ENCODE results near the gene MTR.

The MTR gene

GRCh38 chr1:236916131-236916800 is 121.2 kb downstream of the MTR start:
- H3K4me3 ChIP-seq (ENCODE audit: low read depth in 1 of 2, low read length in 2 of 2): no peak overlapping the region
- no peaks in the 10 kb centered on the region for H3K27me3 ChIP-seq (ENCODE audit: control insufficient read depth in 1 of 2, insufficient read depth in 2 of 2, low read length in 2 of 2)
- no peak overlapping the region for H3K9ac ChIP-seq (ENCODE audit: low read length)
- H3K27ac ChIP-seq (ENCODE audit: low read depth, low read length): no peak overlapping the region
- H3K36me3 ChIP-seq (ENCODE audit: insufficient read depth, low read length): no peaks in the 10 kb centered on the region
- no peaks in the 10 kb centered on the region for H3K4me1 ChIP-seq (ENCODE audit: insufficient read depth, low read length)
- H3K9me3 ChIP-seq (ENCODE audit: low read length): no peaks in the 10 kb centered on the region

- Histone ChIP-seq H3K9ac (ENCODE audit: low read length) (no peak overlapping the region), H3K4me3 (ENCODE audit: low read depth in 1 of 2, low read length in 2 of 2) (no peak overlapping the region), H3K27me3 (ENCODE audit: control insufficient read depth in 1 of 2, insufficient read depth in 2 of 2, low read length in 2 of 2) (no peaks in the 10 kb centered on the region), H3K36me3 (ENCODE audit: insufficient read depth, low read length) (no peaks in the 10 kb centered on the region), H3K4me1 (ENCODE audit: insufficient read depth, low read length) (no peaks in the 10 kb centered on the region), H3K9me3 (ENCODE audit: low read length) (no peaks in the 10 kb centered on the region), H3K27ac (ENCODE audit: low read depth, low read length) (no peak overlapping the region)
Measured at GRCh38 chr1:236917448-236917847, 122.4 kb downstream of the MTR start.

DNA sequence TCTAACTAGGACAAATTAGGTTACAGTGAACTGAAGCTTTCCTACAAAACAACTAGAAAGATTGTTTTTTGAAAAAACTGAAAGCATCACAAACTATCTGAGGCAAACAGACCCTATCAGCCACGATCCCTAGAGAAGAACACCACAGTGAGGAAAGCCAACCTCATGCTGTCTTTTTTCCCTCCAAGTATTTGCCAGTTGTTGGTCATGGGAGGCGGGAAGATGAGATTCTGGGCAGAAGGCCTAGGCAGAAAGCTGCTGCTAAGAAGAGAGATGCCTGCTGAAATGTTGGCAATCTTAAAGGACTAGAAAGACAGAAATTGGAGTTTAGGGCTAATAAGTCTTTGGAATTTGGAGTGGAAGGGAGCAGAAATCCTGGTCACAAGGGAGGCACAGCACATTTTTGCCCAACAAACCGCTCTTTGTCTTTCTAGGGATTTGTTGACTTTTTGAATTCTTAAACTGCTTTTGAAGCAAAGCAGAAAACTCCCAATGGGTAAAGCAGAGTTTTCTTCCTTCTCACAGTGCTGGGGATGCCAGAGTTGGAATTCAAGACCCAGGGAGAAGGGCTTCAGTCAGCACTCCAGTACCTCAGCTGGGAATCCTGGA is 125.3 kb downstream of the MTR start:
- Histone ChIP-seq H3K4me3 (ENCODE audit: low read depth in 1 of 2, low read length in 2 of 2) (no peak overlapping the region), H3K9ac (ENCODE audit: low read length) (no peak overlapping the region), H3K9me3 (ENCODE audit: low read length) (no peaks in the 10 kb centered on the region), H3K4me1 (ENCODE audit: insufficient read depth, low read length) (no peaks in the 10 kb centered on the region), H3K27me3 (ENCODE audit: control insufficient read depth in 1 of 2, insufficient read depth in 2 of 2, low read length in 2 of 2) (no peaks in the 10 kb centered on the region), H3K27ac (ENCODE audit: low read depth, low read length) (no peak overlapping the region), H3K36me3 (ENCODE audit: insufficient read depth, low read length) (no peaks in the 10 kb centered on the region)

DNA sequence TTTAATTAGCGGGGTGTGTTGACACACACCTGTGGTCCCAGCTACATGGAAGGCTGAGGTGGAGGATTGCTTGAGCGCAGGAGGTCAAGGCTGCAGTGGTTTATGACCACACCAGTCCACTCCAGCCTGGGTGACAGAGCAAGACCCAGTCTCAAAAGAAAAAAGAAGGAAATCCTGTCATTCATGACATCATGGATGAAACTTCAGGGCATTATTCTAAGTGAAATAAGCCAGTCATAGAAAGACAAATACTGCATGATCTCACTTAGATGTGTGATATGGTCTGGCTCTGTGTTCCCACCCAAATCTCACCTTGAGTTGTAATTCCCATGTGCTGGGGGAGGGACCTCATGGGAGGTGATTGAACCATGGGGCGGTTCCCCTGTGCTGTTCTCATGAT is 126.5 kb downstream of the MTR start:
- no peaks in the 10 kb centered on the region for H3K4me1 ChIP-seq (ENCODE audit: insufficient read depth, low read length)
- no peak overlapping the region for H3K27ac ChIP-seq (ENCODE audit: low read depth, low read length)
- no peak overlapping the region for H3K9ac ChIP-seq (ENCODE audit: low read length)
- no peaks in the 10 kb centered on the region for H3K36me3 ChIP-seq (ENCODE audit: insufficient read depth, low read length)
- no peak overlapping the region for H3K4me3 ChIP-seq (ENCODE audit: low read depth in 1 of 2, low read length in 2 of 2)
- H3K9me3 ChIP-seq (ENCODE audit: low read length): no peaks in the 10 kb centered on the region
- H3K27me3 ChIP-seq (ENCODE audit: control insufficient read depth in 1 of 2, insufficient read depth in 2 of 2, low read length in 2 of 2): no peaks in the 10 kb centered on the region

- no peak overlapping the region for H3K27ac ChIP-seq (ENCODE audit: low read depth, low read length)
- no peaks in the 10 kb centered on the region for H3K4me1 ChIP-seq (ENCODE audit: insufficient read depth, low read length)
- H3K9ac ChIP-seq (ENCODE audit: low read length): no peak overlapping the region
- H3K9me3 ChIP-seq (ENCODE audit: low read length): no peaks in the 10 kb centered on the region
- no peaks in the 10 kb centered on the region for H3K36me3 ChIP-seq (ENCODE audit: insufficient read depth, low read length)
- H3K27me3 ChIP-seq (ENCODE audit: control insufficient read depth in 1 of 2, insufficient read depth in 2 of 2, low read length in 2 of 2): no peaks in the 10 kb centered on the region
- no peak overlapping the region for H3K4me3 ChIP-seq (ENCODE audit: low read depth in 1 of 2, low read length in 2 of 2)
Measured at GRCh38 chr1:236922190-236922589, 127.1 kb downstream of the MTR start.

- no peaks in the 10 kb centered on the region for H3K9me3 ChIP-seq (ENCODE audit: low read length)
- H3K4me1 ChIP-seq (ENCODE audit: insufficient read depth, low read length): no peaks in the 10 kb centered on the region
- no peaks in the 10 kb centered on the region for H3K36me3 ChIP-seq (ENCODE audit: insufficient read depth, low read length)
- H3K27ac ChIP-seq (ENCODE audit: low read depth, low read length): no peak overlapping the region
- no peaks in the 10 kb centered on the region for H3K27me3 ChIP-seq (ENCODE audit: control insufficient read depth in 1 of 2, insufficient read depth in 2 of 2, low read length in 2 of 2)
- H3K4me3 ChIP-seq (ENCODE audit: low read depth in 1 of 2, low read length in 2 of 2): no peak overlapping the region
- H3K9ac ChIP-seq (ENCODE audit: low read length): no peak overlapping the region
Measured at GRCh38 chr1:236925386-236925785, 130.3 kb downstream of the MTR start.

DNA sequence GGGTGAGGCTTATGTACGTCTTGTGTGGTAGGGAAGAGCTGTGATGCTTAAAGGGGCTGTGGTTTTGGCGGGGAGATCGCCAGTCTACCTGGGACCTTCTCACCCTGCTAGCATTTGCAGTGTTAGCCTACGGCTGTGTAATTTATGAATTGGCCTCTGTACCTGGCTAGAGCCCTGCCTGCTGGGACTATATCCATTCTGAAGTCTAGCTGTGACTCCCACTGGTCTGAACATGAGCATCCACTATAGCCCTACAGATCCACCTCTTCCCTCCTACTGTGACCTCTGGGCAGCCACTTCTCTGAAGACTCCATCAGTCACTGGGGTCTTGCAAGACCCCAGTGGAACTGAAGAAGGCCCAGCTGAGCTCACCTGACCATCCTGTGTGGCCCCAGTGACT is 135.4 kb downstream of the MTR start:
- Histone ChIP-seq H3K4me3 (ENCODE audit: low read depth in 1 of 2, low read length in 2 of 2) (no peak overlapping the region), H3K27ac (ENCODE audit: low read depth, low read length) (no peak overlapping the region), H3K27me3 (ENCODE audit: control insufficient read depth in 1 of 2, insufficient read depth in 2 of 2, low read length in 2 of 2) (no peaks in the 10 kb centered on the region)

DNA sequence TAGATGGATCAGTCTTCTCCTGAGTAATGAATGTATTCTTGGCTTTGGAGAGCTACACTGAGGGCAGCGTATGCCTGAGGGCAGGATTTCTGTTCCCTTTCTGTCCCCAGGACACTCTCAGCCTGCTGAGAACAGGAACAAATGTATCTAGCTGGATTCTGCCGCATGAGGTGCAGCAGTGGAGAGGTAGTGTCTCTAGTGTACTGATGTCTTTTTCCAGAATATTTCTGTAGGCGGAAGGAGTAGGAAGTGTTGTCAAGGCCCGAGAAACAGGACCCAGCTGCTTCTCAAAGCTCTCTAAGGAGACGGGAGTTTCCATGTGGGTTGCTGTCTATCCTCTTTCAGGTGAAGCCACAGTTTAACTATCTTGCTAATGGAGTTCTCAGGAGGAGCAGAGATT is 143.7 kb downstream of the MTR start:
- Histone ChIP-seq H3K36me3 (ENCODE audit: insufficient read depth, low read length) (no peaks in the 10 kb centered on the region), H3K9ac (ENCODE audit: low read length) (no peak overlapping the region), H3K9me3 (ENCODE audit: low read length) (no peaks in the 10 kb centered on the region), H3K4me1 (ENCODE audit: insufficient read depth, low read length) (no peaks in the 10 kb centered on the region), H3K4me3 (ENCODE audit: low read depth in 1 of 2, low read length in 2 of 2) (no peak overlapping the region), H3K27me3 (ENCODE audit: control insufficient read depth in 1 of 2, insufficient read depth in 2 of 2, low read length in 2 of 2) (no peaks in the 10 kb centered on the region), H3K27ac (ENCODE audit: low read depth, low read length) (no peak overlapping the region)

More for the DNA sequence above, 135.4 kb downstream of the MTR start:
- no peaks in the 10 kb centered on the region for H3K36me3 ChIP-seq (ENCODE audit: insufficient read depth, low read length)
- no peaks in the 10 kb centered on the region for H3K4me1 ChIP-seq (ENCODE audit: insufficient read depth, low read length)
- H3K9ac ChIP-seq (ENCODE audit: low read length): no peak overlapping the region
- no peaks in the 10 kb centered on the region for H3K9me3 ChIP-seq (ENCODE audit: low read length)

DNA sequence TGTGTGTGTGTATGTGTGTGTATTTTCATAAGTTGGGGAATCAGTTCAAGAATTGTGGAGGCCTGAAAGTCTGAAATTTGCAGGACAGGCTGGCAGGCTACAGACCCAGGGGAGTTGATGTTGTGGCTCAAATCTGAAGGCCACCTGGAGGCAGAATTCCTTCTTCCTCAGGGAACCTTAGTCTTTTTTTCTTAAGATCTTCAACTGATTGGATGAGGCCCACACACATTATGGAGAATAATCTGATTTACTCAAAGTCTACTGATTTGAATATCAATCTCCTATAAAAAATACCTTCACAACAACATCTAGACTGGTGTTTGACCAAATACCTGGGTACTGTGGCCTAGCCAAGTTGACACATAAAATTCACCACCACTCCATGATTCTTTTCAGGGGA is 147.3 kb downstream of the MTR start:
- Histone ChIP-seq H3K9me3 (ENCODE audit: low read length) (no peaks in the 10 kb centered on the region), H3K27ac (ENCODE audit: low read depth, low read length) (no peak overlapping the region), H3K4me3 (ENCODE audit: low read depth in 1 of 2, low read length in 2 of 2) (no peak overlapping the region), H3K27me3 (ENCODE audit: control insufficient read depth in 1 of 2, insufficient read depth in 2 of 2, low read length in 2 of 2) (no peaks in the 10 kb centered on the region), H3K36me3 (ENCODE audit: insufficient read depth, low read length) (no peaks in the 10 kb centered on the region), H3K9ac (ENCODE audit: low read length) (no peak overlapping the region), H3K4me1 (ENCODE audit: insufficient read depth, low read length) (no peaks in the 10 kb centered on the region)

DNA sequence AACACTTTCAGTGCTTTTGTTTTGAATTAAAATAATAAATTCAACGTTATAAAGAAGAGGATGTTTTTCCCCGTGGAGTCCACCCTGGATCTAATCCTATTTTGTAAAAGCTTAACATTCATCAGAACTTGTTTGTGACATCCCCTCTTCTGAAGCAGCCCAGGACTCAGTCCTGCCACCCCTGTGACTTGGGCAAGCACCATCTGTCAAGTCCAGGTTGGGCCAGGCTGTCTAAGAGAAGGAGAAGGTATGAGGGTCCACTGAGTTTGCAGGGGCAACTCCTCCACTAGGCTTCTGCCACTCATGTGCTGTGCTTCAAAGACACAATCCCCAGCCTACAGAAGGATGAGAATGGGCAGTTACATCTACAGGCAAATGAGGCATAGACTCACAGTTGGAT is 149.5 kb downstream of the MTR start:
- Histone ChIP-seq H3K9ac (ENCODE audit: low read length) (no peak overlapping the region), H3K27ac (ENCODE audit: low read depth, low read length) (no peak overlapping the region), H3K27me3 (ENCODE audit: control insufficient read depth in 1 of 2, insufficient read depth in 2 of 2, low read length in 2 of 2) (no peaks in the 10 kb centered on the region), H3K4me3 (ENCODE audit: low read depth in 1 of 2, low read length in 2 of 2) (no peak overlapping the region), H3K9me3 (ENCODE audit: low read length) (no peaks in the 10 kb centered on the region), H3K4me1 (ENCODE audit: insufficient read depth, low read length) (no peaks in the 10 kb centered on the region), H3K36me3 (ENCODE audit: insufficient read depth, low read length) (no peaks in the 10 kb centered on the region)

DNA sequence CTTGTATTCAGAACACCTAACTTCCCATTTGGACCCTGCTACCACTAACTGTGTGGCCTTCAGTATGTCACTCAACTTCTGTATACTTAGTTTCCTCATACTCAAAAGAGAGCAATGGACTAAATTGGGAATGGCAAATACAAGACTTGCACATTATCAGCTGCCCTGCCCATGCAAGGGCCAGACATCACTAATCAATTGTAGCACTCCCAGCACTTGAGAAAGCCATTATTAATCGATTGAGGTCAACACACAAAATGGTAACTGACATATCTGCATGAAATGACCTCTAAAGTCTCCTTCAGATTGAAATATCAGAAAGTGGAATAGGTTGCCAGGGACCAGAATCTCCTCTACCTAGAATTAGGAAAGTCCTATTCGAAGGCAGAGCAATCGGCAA is 149.9 kb downstream of the MTR start:
- no peak overlapping the region for H3K27ac ChIP-seq (ENCODE audit: low read depth, low read length)
- no peak overlapping the region for H3K4me3 ChIP-seq (ENCODE audit: low read depth in 1 of 2, low read length in 2 of 2)
- no peaks in the 10 kb centered on the region for H3K9me3 ChIP-seq (ENCODE audit: low read length)
- H3K27me3 ChIP-seq (ENCODE audit: control insufficient read depth in 1 of 2, insufficient read depth in 2 of 2, low read length in 2 of 2): no peaks in the 10 kb centered on the region
- H3K4me1 ChIP-seq (ENCODE audit: insufficient read depth, low read length): no peaks in the 10 kb centered on the region
- H3K9ac ChIP-seq (ENCODE audit: low read length): no peak overlapping the region
- no peaks in the 10 kb centered on the region for H3K36me3 ChIP-seq (ENCODE audit: insufficient read depth, low read length)

DNA sequence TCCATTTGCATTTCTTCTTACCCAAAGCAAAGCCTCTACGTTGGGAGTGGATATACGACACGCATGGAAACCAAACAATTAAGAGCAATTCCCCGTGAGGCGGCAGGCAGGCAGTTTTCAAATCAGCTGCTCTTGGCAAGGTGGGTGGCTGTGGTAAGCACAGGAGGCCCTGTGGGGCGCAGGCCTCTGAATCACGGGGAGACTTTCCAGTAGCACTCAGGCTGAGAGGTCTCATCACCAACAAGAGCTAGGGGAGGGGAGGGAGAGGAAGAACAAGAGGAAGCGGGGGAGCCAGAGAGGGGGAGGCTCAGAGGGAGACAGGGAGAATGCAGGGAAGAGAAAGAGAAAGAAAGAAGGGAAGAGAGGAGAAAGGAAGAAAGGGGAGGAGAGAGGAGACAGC is 152.7 kb downstream of the MTR start:
- Histone ChIP-seq H3K9me3 (ENCODE audit: low read length) (no peaks in the 10 kb centered on the region), H3K4me1 (ENCODE audit: insufficient read depth, low read length) (peaks cover 11% of the 10 kb centered on the region), H3K36me3 (ENCODE audit: insufficient read depth, low read length) (no peaks in the 10 kb centered on the region), H3K4me3 (ENCODE audit: low read depth in 1 of 2, low read length in 2 of 2) (no peak overlapping the region), H3K9ac (ENCODE audit: low read length) (no peak overlapping the region), H3K27ac (ENCODE audit: low read depth, low read length) (no peak overlapping the region), H3K27me3 (ENCODE audit: control insufficient read depth in 1 of 2, insufficient read depth in 2 of 2, low read length in 2 of 2) (no peaks in the 10 kb centered on the region)
